HG02840 (cell line): ENCODE measurements around the gene NMNAT2.

Experiments
- ATAC-seq: cut with Tn5 transposase; IDR thresholded peaks from one replicate; pipeline ENCODE4 v1.9.1; 2021; ENCODE audit warnings: mild to moderate bottlenecking, moderate library complexity, moderate number of reproducible peaks; ENCODE audit not compliant: unreplicated experiment, low FRiP score

NMNAT2 gene

GRCh38 chr1:183319606-183320005 is 98.6 kb downstream of the NMNAT2 start:
- no peak for ATAC-seq

DNA sequence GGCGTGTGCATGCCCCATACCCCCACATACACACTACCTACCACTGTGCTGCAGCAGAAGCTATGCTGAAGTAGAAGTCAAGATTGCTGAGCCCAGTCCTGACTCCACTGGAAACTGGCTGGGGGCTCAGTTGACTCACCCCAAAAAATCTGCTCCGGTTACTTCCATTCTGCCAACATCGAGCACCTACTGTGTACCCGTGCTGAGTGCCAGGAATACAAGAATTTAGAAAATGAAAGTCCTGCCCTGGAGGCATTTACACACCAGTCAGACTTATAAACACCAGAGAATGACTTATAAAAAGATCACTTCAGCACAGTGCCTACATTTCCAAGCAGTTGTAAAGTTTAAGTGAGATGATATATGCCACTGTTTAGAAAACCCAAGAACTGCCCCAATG is 99.1 kb downstream of the NMNAT2 start:
- ATAC-seq, result no peak

GRCh38 chr1:183318433-183318832 is 99.7 kb downstream of the NMNAT2 start:
- ATAC-seq, result no peak

DNA sequence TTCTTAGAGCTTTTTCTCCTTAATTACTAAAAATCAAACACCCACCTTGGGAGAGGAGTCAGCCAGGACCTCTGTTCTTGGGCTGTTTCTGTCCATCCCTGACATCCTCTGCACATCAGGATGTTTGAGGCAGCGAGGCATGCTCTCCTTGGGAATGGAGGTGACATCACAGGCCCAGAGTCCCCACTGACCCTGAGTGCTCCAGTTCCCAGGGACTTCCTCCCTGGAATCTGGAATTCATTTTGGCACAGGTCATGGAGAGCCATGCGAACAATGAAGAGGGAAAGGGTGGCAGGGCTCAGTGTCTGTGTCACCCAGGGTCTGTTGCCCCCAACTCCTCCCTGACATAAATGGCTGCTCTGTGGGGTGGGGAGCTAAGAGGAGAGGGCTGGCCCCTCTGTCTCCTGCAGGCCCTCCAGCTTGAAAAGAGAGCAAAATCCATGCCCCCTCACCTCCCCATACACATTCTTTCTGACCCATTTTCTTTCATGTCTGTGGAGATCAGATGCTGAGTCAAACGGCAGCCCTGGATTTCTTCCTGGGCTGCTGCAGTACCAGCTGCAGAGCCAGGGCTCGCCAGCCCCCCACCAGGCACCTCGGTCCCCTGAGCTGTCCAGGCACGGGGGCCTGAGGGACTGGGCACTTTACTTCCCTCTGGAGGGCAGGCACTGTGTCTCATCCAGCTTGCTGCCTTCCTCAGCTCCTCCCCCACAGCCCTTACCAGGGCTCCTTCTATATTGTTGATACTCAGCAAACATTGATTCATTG is 102.0 kb downstream of the NMNAT2 start:
- no peak for ATAC-seq

- no peak for ATAC-seq
Measured at GRCh38 chr1:183313063-183313462, 105.1 kb downstream of the NMNAT2 start.

GRCh38 chr1:183310753-183311479 is 107.3 kb downstream of the NMNAT2 start:
- ATAC-seq, result no peak

GRCh38 chr1:183308719-183309118 is 109.5 kb downstream of the NMNAT2 start:
- ATAC-seq, result no peak

DNA sequence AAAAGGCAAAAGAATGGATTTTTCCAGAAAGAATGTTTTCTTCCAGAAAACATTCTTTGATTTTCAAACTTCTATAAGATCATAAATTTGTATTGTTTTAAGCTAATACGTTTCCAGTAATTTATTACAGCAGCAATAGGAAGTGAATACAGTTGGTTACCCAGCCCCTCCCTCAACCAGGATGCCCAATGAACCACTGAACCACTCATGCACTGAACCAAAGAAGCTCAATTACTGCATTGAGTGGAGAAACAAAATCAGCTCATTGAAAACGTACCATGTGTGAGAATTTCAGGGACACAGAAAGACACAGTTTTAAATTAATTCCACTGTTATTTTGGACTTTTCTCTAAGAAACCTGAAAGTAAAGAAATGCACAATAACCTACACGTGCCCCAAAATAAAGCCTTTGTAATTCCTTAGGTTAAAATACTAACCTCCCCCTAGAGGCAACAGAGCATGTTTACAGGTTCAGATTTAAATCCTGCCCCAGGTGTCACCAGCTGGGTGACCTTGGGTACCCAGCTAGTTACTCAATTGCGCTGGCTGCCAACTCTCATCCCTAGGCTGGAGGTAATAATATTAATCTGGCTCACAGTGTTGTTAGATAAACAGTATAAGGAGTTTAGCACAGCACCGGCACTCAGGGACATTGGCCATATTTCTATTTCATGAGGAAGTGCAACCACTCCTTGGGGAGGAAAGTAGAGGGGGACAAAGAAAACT is 111.7 kb downstream of the NMNAT2 start:
- no peak for ATAC-seq

DNA sequence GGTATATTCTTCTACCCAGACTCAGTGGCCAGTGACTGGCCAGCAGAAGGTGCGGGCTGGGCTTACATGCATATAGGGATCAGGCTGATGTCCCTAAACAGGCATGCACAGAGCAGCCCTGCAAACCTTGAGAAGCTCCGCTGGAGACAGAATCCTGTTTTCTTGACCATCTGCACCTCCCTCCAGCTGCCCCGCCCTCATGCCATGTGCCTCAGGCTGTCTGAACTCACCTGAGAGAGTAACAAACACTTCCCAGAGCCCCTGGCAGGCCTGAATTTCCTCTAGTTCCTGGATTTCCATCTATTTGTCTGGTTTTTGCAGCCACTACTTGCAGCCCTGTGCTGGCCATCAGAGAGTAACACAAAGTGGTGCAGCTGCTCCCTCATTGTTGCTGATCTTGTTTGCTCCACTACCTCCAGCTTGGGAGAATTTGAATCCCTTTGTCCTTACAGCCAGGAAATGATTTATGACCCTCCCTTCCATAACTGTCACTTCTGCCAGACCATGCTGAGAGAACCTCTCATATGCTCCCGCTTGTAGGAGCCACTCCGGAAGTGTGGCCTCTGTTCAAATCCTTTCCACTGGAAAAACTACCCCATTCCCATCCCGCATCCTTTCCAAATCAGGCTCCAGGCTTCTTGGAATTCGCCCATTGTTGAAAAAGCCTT is 113.6 kb downstream of the NMNAT2 start:
- ATAC-seq, result no peak

- no peak for ATAC-seq
Measured at GRCh38 chr1:183303901-183304300, 114.3 kb downstream of the NMNAT2 start.

DNA sequence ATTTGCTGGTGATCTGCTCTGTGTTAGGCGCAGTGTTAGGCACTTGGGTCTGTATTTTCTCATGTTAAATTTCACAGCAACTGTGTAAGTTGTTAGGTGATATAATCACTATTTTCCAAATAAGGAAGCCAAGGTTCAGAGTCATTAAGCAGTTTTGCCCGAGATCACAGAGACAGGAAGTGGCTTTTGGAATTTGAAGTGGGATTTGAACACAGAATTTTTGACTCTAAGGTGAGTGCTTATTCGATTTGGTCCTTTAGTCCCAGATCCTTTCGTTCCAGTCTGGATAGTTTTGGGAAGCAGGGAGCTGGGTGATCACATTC is 114.9 kb downstream of the NMNAT2 start:
- ATAC-seq, result no peak

DNA sequence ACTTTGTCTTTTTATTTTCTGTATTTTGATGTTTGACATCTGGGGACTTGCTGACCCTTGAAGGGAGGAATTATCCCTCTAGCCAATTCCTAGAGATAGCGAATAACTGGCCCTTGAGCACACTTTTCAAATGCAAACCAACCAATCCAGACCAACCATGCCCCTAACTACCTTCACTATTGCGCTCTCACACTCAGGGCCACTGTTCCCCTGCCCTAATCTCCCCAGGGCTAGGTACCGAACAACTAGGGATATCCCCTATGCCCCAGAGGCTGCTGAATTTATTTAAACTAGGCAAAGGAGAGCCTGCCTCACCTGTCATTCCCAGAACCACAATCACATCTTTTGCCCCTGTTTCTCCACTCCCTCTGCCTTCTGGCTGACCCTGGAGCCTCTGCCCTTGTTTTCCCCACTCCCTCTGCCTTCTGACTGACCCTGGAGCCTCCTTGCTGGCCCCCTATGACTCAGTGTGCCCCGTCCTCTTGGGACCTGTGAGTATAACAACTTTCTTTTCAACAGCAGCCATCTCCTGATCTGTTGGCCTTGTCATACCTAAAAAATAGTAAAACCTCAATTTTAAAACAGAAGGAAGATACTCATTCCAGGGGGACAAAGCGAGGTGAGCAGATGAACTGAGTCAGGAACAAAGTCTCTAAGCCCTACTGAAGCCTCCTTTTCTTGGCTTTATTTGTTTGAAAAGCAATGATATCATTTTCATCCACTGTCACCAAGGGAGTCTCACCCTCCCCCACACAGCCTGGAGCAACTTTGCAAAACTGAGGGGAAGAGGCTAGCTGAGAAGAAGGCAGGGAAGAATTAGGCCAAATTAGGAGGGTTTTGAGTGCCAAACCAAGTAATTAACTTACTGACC is 115.5 kb downstream of the NMNAT2 start:
- no peak for ATAC-seq

- no peak for ATAC-seq
Measured at GRCh38 chr1:183301239-183301638, 116.9 kb downstream of the NMNAT2 start.

DNA sequence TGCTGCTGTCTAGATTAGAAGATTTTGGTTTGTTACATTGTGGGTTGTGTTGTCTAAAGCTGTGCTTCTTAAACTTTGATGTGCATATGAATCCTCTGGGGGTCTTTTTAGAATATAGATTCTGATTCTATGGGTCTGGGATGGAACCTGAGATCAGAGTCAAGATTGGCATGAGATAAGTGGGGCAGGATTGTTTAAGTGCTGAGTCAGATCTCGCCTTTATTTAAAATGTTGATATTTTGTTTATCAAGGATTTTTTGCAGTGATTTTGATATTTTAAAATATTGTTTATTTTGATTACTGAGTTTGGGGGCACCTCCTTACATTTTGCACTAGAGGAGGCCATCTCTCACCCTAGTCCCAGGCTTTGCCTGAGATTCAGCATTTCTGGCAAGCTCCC is 117.4 kb downstream of the NMNAT2 start:
- ATAC-seq, result no peak

DNA sequence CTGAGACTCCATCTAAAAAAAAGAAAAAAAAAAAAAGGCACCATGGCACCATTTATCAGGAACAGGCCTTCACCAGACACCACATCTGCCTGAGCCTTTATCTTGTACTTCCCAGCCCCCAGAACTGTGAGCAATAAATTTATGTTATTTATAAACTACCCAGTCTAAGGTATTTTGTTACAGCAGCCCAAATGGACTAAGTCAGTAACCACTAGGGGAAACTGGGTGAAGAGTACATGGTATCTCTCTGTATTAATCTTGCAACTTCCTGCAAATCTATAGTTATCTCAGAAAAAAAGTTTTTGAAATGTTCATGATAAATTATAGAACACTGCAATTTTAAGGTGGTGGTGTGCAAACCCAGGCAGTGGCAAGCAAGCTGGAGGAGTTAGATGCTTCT is 117.8 kb downstream of the NMNAT2 start:
- no peak for ATAC-seq

DNA sequence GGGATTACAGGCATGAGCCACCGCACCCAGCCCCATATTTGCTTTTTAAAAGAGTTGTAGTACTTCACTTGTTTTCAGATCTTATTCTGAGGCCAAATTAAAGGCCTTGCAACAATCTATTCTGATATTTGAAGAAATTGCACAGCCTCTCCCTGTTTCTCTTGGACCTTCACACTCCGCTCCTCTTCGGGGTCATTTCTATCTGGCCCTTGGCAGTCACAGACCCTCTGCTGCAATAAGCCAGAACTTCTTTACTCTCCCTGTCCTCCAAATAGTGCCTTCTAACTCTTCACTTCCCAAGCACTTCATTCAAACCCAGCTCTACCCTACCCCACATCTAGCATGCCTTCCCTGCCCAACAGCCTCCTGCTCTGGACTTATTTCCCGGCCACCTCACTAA is 121.4 kb downstream of the NMNAT2 start:
- no peak for ATAC-seq

GRCh38 chr1:183295521-183295920 is 122.7 kb downstream of the NMNAT2 start:
- ATAC-seq, result no peak

GRCh38 chr1:183293876-183294275 is 124.3 kb downstream of the NMNAT2 start:
- ATAC-seq, result no peak

DNA sequence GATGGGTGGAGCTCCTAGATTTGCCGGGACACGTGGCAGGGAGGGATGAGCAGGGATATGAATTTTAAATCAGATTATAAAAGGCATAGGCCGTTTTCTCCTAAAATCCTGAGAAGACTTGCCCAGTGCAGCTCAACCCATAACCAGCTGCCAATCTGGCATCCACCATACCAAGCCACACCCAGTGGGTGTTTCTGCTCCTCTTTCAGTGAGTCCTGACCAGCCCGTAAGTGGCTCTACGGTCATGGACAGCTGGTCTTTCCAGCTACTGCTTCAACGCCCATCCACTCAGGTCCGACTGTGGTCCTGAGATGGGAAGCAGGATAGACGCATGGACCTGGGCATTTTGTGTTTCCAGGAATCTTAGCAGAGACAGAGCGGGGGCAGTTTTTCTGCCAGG is 124.9 kb downstream of the NMNAT2 start:
- ATAC-seq, result no peak
